Endothelial cell (in vitro differentiated cells): ENCODE measurements around the gene TBL1X. TPM values are rescaled to one million over a fixed set of nuclear protein-coding genes. Genes with fewer than 3 reads are reported as not detected.

Source experiments
- DNase-seq: peaks from one replicate; pipeline ENCODE4 v3.0.0; 2021; ENCODE audit warnings: low spot score
- H3K27ac Mint-ChIP-seq: one replicate; pipeline ENCODE4 v1.8.0; 2021; ENCODE audit warnings: mixed read lengths, inconsistent platforms; ENCODE audit not compliant: unreplicated experiment
- H3K27me3 Mint-ChIP-seq: one replicate; pipeline ENCODE4 v1.8.0; 2021; ENCODE audit warnings: mild to moderate bottlenecking, moderate library complexity, mixed read lengths, inconsistent platforms; ENCODE audit not compliant: unreplicated experiment
- H3K36me3 Mint-ChIP-seq: one replicate; pipeline ENCODE4 v1.8.0; 2021; ENCODE audit warnings: mild to moderate bottlenecking, low read depth, mixed read lengths, inconsistent platforms; ENCODE audit not compliant: unreplicated experiment
- H3K4me1 Mint-ChIP-seq: one replicate; pipeline ENCODE4 v1.8.0; 2021; ENCODE audit warnings: mild to moderate bottlenecking, mixed read lengths, inconsistent platforms; ENCODE audit not compliant: unreplicated experiment
- H3K4me3 Mint-ChIP-seq: one replicate; pipeline ENCODE4 v1.8.0; 2021; ENCODE audit warnings: mild to moderate bottlenecking, mixed read lengths, inconsistent platforms; ENCODE audit not compliant: unreplicated experiment
- H3K9me3 Mint-ChIP-seq: one replicate; pipeline ENCODE4 v1.8.0; 2021; ENCODE audit warnings: mixed read lengths, inconsistent platforms; ENCODE audit not compliant: unreplicated experiment
- total RNA-seq: library from RNA; stranded (reverse); fragmentation: NEBNext Ultra II Directional; extraction: Animal tissue kit (Norgen Biotek cat#: 25700); gene quantifications from one replicate; pipeline ENCODE4 v1.2.1, GENCODE V29; 2021; ENCODE audit not compliant: unreplicated experiment
- TF ChIP-seq, protein P1 (sequence below): fragments of 200-600 bp; sonication (generic); IDR thresholded peaks from one replicate; pipeline ENCODE4 v1.5.0; 2021; ENCODE audit warnings: antibody characterized with exemption; ENCODE audit not compliant: unreplicated experiment

Gene TBL1X
- total RNA-seq, 1 donor from 2014 or later = 19.4 TPM

DNA sequence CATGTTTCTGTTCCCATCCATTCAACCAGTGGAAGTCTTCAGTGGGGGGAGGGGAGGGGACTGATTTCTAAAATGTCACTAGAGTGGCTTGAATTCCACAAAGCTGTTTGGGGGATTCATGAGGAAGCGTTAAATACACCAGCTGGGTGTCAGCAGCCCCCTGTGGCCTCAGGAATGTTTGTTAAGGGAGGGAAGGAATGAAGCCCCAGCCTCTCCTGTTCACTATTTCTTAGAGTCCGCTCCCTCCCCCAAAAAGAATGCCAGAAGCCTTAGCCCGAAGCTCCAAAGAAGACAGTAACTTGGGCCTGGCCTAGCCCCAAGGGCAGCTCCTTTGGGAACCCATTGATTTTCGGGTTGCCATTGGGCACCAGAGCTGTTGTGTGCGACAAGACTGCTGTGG lies 324.7 kb downstream of the TBL1X start:
- no peak overlapping the region for H3K27ac Mint-ChIP-seq
- no peaks in the 10 kb centered on the region for H3K36me3 Mint-ChIP-seq
- H3K9me3 Mint-ChIP-seq = no peaks in the 10 kb centered on the region
- peaks cover 6% of the 10 kb centered on the region for H3K27me3 Mint-ChIP-seq
- peaks cover 13% of the 10 kb centered on the region for H3K4me1 Mint-ChIP-seq
- TF ChIP-seq, protein P1, sequence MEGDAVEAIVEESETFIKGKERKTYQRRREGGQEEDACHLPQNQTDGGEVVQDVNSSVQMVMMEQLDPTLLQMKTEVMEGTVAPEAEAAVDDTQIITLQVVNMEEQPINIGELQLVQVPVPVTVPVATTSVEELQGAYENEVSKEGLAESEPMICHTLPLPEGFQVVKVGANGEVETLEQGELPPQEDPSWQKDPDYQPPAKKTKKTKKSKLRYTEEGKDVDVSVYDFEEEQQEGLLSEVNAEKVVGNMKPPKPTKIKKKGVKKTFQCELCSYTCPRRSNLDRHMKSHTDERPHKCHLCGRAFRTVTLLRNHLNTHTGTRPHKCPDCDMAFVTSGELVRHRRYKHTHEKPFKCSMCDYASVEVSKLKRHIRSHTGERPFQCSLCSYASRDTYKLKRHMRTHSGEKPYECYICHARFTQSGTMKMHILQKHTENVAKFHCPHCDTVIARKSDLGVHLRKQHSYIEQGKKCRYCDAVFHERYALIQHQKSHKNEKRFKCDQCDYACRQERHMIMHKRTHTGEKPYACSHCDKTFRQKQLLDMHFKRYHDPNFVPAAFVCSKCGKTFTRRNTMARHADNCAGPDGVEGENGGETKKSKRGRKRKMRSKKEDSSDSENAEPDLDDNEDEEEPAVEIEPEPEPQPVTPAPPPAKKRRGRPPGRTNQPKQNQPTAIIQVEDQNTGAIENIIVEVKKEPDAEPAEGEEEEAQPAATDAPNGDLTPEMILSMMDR = no peak
- DNase-seq = no peak
- peak overlapping the region; percentile 56 for H3K4me3 Mint-ChIP-seq
